Uterus (tissue), 4 donors: ENCODE data around the gene LMO7. TPM values are rescaled to one million over a fixed set of nuclear protein-coding genes. Genes with fewer than 3 reads are reported as not detected.

Source experiments
- DNase-seq, 2 donors: peaks; one replicate each; pipeline ENCODE4 v3.0.0-alpha.2; 2019 to 2020
- H3K27ac ChIP-seq, 2 donors: fragments of 200-600 bp; sonication (generic); 1 replicate in 1 of 2; 2 replicates in 1 of 2; pipeline ENCODE4 v1.5.1; 2016 to 2018
- H3K27me3 ChIP-seq, 2 donors: fragments of 200-600 bp; sonication (generic); one replicate each; pipeline ENCODE4 v1.5.1; 2018 to 2019; ENCODE audit warnings: control low read depth in 1 of 2
- H3K36me3 ChIP-seq, 2 donors: fragments of 200-600 bp; sonication (generic); one replicate each; pipeline ENCODE4 v1.5.1; 2019; ENCODE audit warnings: control low read depth in 1 of 2
- H3K4me1 ChIP-seq, 2 donors: fragments of 200-600 bp; sonication (generic); one replicate each; pipeline ENCODE4 v1.5.1; 2018 to 2019; ENCODE audit warnings: control low read depth in 1 of 2
- H3K4me3 ChIP-seq, 2 donors: fragments of 200-600 bp; sonication (generic); 1 replicate in 1 of 2; 2 replicates in 1 of 2; pipeline ENCODE4 v1.5.1; 2018 to 2019; ENCODE audit warnings: mild to moderate bottlenecking in 1 of 2
- H3K9me3 ChIP-seq, 2 donors: fragments of 200-600 bp; sonication (generic); one replicate each; pipeline ENCODE4 v1.5.1; 2019; ENCODE audit warnings: control low read depth in 1 of 2
- POLR2A ChIP-seq, 2 donors: fragments of 450-650 bp; IDR thresholded peaks; one replicate each; pipeline ENCODE4 v1.6.1; 2016; ENCODE audit warnings: antibody characterized with exemption in 2 of 2, mild to moderate bottlenecking in 1 of 2, moderate library complexity in 1 of 2
- intact Hi-C: fragments of 100-400 bp; cut with DNase I; formaldehyde crosslinking; loops from one replicate; pipeline ENCODE4 v1.15.1; 2023; ENCODE audit warnings: low total_unique reads
- total RNA-seq, 4 donors: library from RNA; depleted of rRNA in 3 of 4; stranded (reverse); fragments of >200 nt in 3 of 4; gene quantifications; one replicate each; pipeline versions ENCODE4 v1.1.0 to v1.2.4, GENCODE V29; 2014 to 2023
- TF ChIP-seq, protein P1 (sequence below), 4 experiments: fragments of 200-600 bp in 2 of 4; fragments of 450-650 bp in 2 of 4; sonication (generic) in 2 of 4; IDR thresholded peaks; one replicate each; pipeline ENCODE4 v1.5.1; 2016 to 2019; ENCODE audit warnings: antibody characterized with exemption in 4 of 4, mild to moderate bottlenecking in 2 of 4, moderate library complexity in 1 of 4
- donor health status: DM: yes; HTN: yes; CAD: no.

The LMO7 gene
- total RNA-seq, 4 donors from 2014 or later = 2.6 to 55.4 (median 24.2) TPM

DNA sequence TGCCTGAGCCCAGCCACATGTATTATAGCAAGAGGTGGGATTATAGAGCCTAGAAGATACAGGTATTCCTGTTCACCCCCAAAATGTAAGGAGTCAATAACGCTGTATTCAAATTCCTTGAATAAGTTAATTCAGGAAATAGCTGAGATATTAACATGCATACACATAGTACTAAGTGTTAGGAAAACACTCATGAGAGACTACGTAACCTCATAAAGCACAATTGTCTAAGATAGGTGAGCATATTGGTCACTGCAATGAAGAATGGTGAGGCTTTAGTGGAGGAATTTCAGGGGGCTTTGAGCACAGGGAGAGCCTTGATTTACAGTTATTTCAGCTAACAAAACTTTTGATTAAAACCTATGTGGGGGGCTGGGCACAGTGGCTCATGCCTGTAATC lies 161.6 kb downstream of the LMO7 start:
- Histone ChIP-seq H3K4me1 (no peaks in the 10 kb centered on the region), H3K4me3 (no peak overlapping the region), H3K9me3 (no peaks in the 10 kb centered on the region), H3K27ac (no peak overlapping the region), H3K36me3 (no peaks in the 10 kb centered on the region), H3K27me3 (no peaks in the 10 kb centered on the region)
- intact Hi-C loops = no loop called here
- DNase-seq = no peak
- TF ChIP-seq, protein P1, sequence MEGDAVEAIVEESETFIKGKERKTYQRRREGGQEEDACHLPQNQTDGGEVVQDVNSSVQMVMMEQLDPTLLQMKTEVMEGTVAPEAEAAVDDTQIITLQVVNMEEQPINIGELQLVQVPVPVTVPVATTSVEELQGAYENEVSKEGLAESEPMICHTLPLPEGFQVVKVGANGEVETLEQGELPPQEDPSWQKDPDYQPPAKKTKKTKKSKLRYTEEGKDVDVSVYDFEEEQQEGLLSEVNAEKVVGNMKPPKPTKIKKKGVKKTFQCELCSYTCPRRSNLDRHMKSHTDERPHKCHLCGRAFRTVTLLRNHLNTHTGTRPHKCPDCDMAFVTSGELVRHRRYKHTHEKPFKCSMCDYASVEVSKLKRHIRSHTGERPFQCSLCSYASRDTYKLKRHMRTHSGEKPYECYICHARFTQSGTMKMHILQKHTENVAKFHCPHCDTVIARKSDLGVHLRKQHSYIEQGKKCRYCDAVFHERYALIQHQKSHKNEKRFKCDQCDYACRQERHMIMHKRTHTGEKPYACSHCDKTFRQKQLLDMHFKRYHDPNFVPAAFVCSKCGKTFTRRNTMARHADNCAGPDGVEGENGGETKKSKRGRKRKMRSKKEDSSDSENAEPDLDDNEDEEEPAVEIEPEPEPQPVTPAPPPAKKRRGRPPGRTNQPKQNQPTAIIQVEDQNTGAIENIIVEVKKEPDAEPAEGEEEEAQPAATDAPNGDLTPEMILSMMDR (IDR thresholded peaks at IDR 0.05) = no peak
- no peak for TF ChIP-seq POLR2A (IDR thresholded peaks at IDR 0.05)

- no peaks in the 10 kb centered on the region for H3K27me3 ChIP-seq
- H3K4me3 ChIP-seq = no peak overlapping the region
- intact Hi-C loops = no loop called here
- no peaks in the 10 kb centered on the region for H3K9me3 ChIP-seq
- no peaks in the 10 kb centered on the region for H3K36me3 ChIP-seq
- DNase-seq = no peak
- TF ChIP-seq, protein P1 (IDR thresholded peaks at IDR 0.05) = no peak
- TF ChIP-seq POLR2A (IDR thresholded peaks at IDR 0.05) = no peak
- no peak overlapping the region for H3K27ac ChIP-seq
- H3K4me1 ChIP-seq = no peaks in the 10 kb centered on the region
Observed at GRCh38 chr13:75798353-75799255, 162.5 kb downstream of the LMO7 start.

DNA sequence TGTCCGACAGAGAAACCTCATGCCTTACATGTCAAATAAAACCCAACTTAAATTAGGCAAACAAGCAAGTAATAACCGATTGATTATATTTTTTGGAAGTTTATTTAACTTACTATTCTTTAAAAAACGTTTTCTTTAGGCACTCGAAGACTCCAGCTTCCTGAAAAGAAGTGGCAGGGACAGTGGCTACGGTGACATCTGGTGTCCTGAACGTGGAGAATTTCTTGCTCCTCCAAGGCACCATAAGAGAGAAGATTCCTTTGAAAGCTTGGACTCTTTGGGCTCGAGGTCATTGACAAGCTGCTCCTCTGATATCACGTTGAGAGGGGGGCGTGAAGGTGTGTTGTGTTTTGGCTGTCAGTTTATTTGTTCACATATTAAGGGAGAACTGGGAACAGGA lies 164.4 kb downstream of the LMO7 start:
- no peak overlapping the region for H3K27ac ChIP-seq
- no peaks in the 10 kb centered on the region for H3K36me3 ChIP-seq
- H3K27me3 ChIP-seq = no peaks in the 10 kb centered on the region
- no peak for DNase-seq
- TF ChIP-seq POLR2A (IDR thresholded peaks at IDR 0.05) = no peak
- TF ChIP-seq, protein P1 (IDR thresholded peaks at IDR 0.05) = no peak
- H3K4me3 ChIP-seq = no peak overlapping the region
- intact Hi-C loops = no loop called here
- H3K9me3 ChIP-seq = no peaks in the 10 kb centered on the region
- H3K4me1 ChIP-seq = no peaks in the 10 kb centered on the region

DNA sequence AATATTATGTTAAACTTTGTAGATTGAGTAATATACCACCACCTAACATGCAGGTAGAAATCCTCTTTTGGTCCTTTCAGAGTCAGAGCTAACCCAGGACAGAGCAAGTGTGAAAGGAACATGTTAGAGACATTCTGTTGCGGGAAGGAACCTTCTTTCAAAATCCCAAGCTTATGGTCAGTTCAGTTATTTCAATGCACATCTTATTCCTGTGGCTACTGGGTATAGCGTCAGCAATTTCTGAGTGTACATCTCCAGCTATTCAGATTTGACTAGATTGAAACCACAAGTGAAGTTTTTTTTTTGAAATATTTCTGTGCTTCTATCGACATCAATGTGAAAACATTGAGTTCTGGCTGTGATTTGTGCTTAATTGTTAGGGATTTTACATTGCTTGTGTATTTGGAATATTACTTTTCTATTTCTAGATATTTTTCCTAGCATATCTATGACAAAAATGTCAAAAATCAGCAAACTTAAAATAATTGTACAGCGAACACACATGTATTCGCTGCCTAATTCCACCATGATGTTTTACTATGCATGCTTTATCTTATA lies 165.3 kb downstream of the LMO7 start:
- Histone ChIP-seq H3K4me1 (no peaks in the 10 kb centered on the region), H3K4me3 (no peak overlapping the region), H3K27ac (no peak overlapping the region), H3K27me3 (no peaks in the 10 kb centered on the region), H3K9me3 (no peaks in the 10 kb centered on the region), H3K36me3 (no peaks in the 10 kb centered on the region)
- DNase-seq = no peak
- intact Hi-C loops = no loop called here
- TF ChIP-seq POLR2A (IDR thresholded peaks at IDR 0.05) = no peak
- TF ChIP-seq, protein P1 (IDR thresholded peaks at IDR 0.05) = no peak

DNA sequence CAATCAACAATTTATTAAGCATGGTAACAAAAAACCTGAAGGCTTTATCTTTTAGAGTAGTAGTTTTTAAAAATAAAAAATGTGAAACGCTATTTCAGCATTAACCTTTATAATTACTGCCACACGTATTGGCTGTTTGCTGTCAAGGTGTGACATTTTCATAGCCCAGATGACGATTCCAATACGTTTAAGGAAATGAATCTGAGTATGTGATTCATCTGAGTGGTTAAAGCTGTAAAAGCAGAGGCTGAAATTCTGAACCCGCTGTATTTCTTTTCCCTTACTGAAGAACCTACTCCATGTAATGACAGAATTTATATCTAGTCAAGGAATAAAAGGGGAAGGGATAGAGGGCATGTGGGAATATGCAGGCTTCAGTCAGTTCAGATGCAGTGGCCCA lies 166.0 kb downstream of the LMO7 start:
- Histone ChIP-seq H3K27me3 (no peaks in the 10 kb centered on the region), H3K27ac (no peak overlapping the region), H3K36me3 (no peaks in the 10 kb centered on the region), H3K9me3 (no peaks in the 10 kb centered on the region), H3K4me1 (no peaks in the 10 kb centered on the region), H3K4me3 (no peak overlapping the region)
- intact Hi-C loops = no loop called here
- DNase-seq = no peak
- no peak for TF ChIP-seq POLR2A (IDR thresholded peaks at IDR 0.05)
